Endothelial cell of umbilical vein (primary cell): Measurements from ENCODE around the gene C2orf68.

Experiments used
- EZH2 ChIP-seq: IDR thresholded peaks from 2 replicates; pipeline ENCODE4 v1.6.1; 2012; ENCODE audit warnings: borderline replicate concordance, low read depth, mild to moderate bottlenecking, moderate library complexity, low read length, inconsistent platforms; ENCODE audit not compliant: severe bottlenecking
- MYC ChIP-seq: IDR thresholded peaks from one replicate; pipeline ENCODE4 v1.6.1; 2011; ENCODE audit warnings: mild to moderate bottlenecking, low read depth, low read length
- POLR2A ChIP-seq: IDR thresholded peaks from 2 replicates; pipeline ENCODE4 v1.6.1; 2012; ENCODE audit warnings: low read depth, mild to moderate bottlenecking, control low read depth, low read length
- POLR2AphosphoS5 ChIP-seq: IDR thresholded peaks from 2 replicates; pipeline ENCODE4 v1.6.1; 2012; ENCODE audit warnings: low read depth, mild to moderate bottlenecking, control low read depth, low read length, moderate library complexity; ENCODE audit not compliant: insufficient read depth
- TF ChIP-seq, protein P1 (sequence below), 2 donors: IDR thresholded peaks; 1 replicate in 1 of 2; 2 replicates in 1 of 2; pipeline ENCODE4 v1.5.1; 2011; ENCODE audit warnings: low read length in 2 of 2, mild to moderate bottlenecking in 2 of 2, moderate library complexity in 2 of 2, control low read depth in 1 of 2, inconsistent platforms in 1 of 2, low read depth in 1 of 2; ENCODE audit not compliant: insufficient read depth in 1 of 2; ENCODE audit errors: extremely low read depth in 1 of 2
- TF ChIP-seq, protein P2 (sequence below): IDR thresholded peaks from 2 replicates; pipeline ENCODE4 v1.6.1; 2011; ENCODE audit not compliant: insufficient read depth, insufficient read length

DNA sequence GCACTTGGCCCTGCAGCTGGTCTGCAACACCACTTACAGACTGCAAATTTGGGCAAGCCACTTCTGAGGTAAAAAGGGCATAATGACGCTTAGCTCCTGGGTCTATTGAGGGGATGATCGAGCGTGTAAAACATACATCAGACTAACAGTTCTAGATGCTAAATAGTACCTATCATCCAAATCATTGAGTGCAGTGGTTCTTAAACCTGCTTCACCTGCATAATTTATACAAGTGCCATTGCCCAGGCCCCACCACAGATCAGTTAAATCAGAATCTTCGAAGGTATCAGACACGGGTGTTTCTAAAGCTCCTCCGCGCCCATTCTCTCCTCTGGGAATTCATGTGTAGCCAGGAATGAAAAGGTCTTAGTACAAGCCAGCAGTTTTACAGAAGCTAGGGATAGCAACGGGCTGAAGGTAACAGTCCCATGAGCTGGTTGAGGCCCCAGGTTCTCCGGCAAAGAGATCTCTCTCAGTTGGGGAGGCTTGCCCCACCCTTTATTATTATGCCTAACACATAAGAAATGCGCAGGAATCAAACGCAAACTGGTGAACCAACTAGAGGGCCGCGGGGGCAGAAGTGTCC, 17.1 kb downstream of the C2orf68 start:
- no peak for TF ChIP-seq EZH2
- TF ChIP-seq POLR2AphosphoS5: no peak
- TF ChIP-seq, protein P1, sequence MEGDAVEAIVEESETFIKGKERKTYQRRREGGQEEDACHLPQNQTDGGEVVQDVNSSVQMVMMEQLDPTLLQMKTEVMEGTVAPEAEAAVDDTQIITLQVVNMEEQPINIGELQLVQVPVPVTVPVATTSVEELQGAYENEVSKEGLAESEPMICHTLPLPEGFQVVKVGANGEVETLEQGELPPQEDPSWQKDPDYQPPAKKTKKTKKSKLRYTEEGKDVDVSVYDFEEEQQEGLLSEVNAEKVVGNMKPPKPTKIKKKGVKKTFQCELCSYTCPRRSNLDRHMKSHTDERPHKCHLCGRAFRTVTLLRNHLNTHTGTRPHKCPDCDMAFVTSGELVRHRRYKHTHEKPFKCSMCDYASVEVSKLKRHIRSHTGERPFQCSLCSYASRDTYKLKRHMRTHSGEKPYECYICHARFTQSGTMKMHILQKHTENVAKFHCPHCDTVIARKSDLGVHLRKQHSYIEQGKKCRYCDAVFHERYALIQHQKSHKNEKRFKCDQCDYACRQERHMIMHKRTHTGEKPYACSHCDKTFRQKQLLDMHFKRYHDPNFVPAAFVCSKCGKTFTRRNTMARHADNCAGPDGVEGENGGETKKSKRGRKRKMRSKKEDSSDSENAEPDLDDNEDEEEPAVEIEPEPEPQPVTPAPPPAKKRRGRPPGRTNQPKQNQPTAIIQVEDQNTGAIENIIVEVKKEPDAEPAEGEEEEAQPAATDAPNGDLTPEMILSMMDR (IDR thresholded peaks at IDR 0.05; ENCODE audit: extremely low read depth in 1 of 2, insufficient read depth in 1 of 2, low read depth in 1 of 2, low read length in 2 of 2): no peak
- TF ChIP-seq MYC: no peak
- no peak for TF ChIP-seq POLR2A
- TF ChIP-seq, protein P2, sequence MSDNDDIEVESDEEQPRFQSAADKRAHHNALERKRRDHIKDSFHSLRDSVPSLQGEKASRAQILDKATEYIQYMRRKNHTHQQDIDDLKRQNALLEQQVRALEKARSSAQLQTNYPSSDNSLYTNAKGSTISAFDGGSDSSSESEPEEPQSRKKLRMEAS: no peak
